Measurements from ENCODE around the gene C19orf25. TPM values are rescaled to one million over a fixed set of nuclear protein-coding genes. Genes with fewer than 3 reads are reported as not detected.

The C19orf25 gene
- total and polyA plus RNA-seq, 9 of the 15 experiments (the other 6 are each of a cell fraction or from before 2014, with no cell fraction given), result 0.79 to 96.0 (median 36.1) TPM

DNA sequence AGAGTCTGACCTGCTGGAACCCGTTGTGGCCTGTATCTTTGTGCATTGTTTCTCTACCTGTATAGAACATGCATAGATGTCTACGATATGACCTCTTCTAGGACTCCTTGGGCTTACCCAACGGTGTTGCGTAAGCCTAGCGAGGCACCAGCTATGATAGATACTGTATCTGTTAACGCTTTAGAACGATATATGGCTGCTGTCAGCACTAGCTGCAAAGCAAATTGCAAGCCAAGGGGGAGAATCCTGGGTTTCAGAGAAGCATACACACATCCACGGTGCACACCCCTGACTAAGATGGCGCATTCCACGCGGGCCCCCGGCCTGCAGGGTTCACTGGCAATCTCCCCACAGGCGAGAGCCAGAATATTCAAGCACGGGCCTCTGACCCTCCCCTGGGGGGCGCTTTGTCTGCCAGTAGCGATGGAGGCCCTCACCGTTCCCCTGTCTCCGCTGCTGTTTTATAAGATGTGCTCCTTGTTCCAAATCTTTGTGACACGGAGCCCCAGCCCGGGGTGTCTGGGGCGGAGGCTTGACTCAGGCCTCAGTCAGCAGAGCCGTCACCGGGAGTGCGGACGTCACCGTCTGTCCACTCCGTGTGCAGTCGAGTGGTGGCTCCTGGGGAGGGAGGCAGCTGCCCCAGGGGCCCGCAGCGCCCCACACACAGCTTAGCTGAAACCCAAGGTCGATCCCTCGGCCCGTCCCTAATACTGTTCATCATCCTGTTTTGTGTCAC lies 53.7 kb downstream of the C19orf25 start:
- peaks cover 10% of the 10 kb centered on the region; the same call in 1 of the 2 replicates for H4K20me1 ChIP-seq (replicated peaks; ENCODE audit: control insufficient read depth, insufficient read depth, low read length)
- WGBS (ENCODE audit: insufficient coverage, low coverage, missing lambda C conversion rate), result 93% methylated on average over 22 of the region's 33 CpGs
- H3K36me3 ChIP-seq (ENCODE audit: control insufficient read depth, insufficient read depth, low read length), result peaks cover 98% of the 10 kb centered on the region
- POLR2A ChIA-PET, result interaction anchor here (1.1 to 1.5 kb wide), 2 partner anchors 9 to 14 kb away, joined by 3 read pairs; no protein-coding TSS in a partner anchor
- ATAC-seq (no peak; the same call in 2 of the 3 replicates), FAIRE-seq (peak; percentile 6), DNase-seq (ENCODE audit: extremely low read depth in 1 of 4, low spot score in 3 of 4) (peak in 1 of 4 experiments; percentile 33)
- in situ Hi-C loops (cut with MboI), result no loop called here
- H3K9me1 ChIP-seq (ENCODE audit: control insufficient read depth, insufficient read depth, low read length), result peaks cover 4% of the 10 kb centered on the region
- no TSS peak for BruUV-seq (replicated peaks)
- no peak overlapping the region for H3K4me3 ChIP-seq
- H3K9me3 ChIP-seq (replicated peaks; ENCODE audit: control insufficient read depth, insufficient read depth, low read depth, low read length), result no peaks in the 10 kb centered on the region
- no peak overlapping the region; a peak in 1 of 4 replicates for H3K9ac ChIP-seq (ENCODE audit: insufficient read depth in 1 of 2, low read depth in 2 of 2, low read length in 2 of 2)
- no peak overlapping the region for H2AFZ ChIP-seq (ENCODE audit: low read depth, low read length)
- H3K27ac ChIP-seq (ENCODE audit: extremely low read depth, low read depth, low read length), result no peak overlapping the region
- peaks cover 62% of the 10 kb centered on the region for H3K79me2 ChIP-seq (ENCODE audit: control insufficient read depth, insufficient read depth, low read length)
- peaks cover 0 to 55% of the 10 kb centered on the region in 2 experiments; a peak in 2 of 5 replicates for H3K4me1 ChIP-seq (replicated peaks in 1 of 2; ENCODE audit: control insufficient read depth in 2 of 2, insufficient read depth in 2 of 2, low read length in 2 of 2)
- intact Hi-C loops (cut with micrococcal nuclease), result no loop called here
- no peaks in the 10 kb centered on the region for H3K27me3 ChIP-seq (ENCODE audit: control insufficient read depth in 2 of 2, insufficient read depth in 2 of 2, low read length in 2 of 2)
- CTCF ChIA-PET (ENCODE audit: low intra/inter-chr PET ratio), result no interaction called here
- no peak overlapping the region for H3K4me2 ChIP-seq (ENCODE audit: insufficient read depth, low read length)
- TF ChIP-seq POLR2G (IDR thresholded peaks at IDR 0.05; ENCODE audit: low read depth, low read length), result peak; percentile 63
- TF ChIP-seq, protein P1, sequence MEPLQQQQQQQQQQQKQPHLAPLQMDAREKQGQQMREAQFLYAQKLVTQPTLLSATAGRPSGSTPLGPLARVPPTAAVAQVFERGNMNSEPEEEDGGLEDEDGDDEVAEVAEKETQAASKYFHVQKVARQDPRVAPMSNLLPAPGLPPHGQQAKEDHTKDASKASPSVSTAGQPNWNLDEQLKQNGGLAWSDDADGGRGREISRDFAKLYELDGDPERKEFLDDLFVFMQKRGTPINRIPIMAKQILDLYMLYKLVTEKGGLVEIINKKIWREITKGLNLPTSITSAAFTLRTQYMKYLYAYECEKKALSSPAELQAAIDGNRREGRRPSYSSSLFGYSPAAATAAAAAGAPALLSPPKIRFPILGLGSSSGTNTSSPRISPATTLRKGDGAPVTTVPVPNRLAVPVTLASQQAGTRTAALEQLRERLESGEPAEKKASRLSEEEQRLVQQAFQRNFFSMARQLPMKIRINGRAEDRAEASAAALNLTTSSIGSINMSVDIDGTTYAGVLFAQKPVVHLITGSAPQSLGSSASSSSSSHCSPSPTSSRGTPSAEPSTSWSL (CRISPR knock-in tag; IDR thresholded peaks at IDR 0.05; ENCODE audit: borderline replicate concordance), result no peak
- no peak for TF ChIP-seq HMG20B (CRISPR knock-in tag; IDR thresholded peaks at IDR 0.05)
- TF ChIP-seq IRF1 (CRISPR knock-in tag; IDR thresholded peaks at IDR 0.05; ENCODE audit: borderline replicate concordance), result no peak
- TF ChIP-seq CEBPB (tag; IDR thresholded peaks at IDR 0.05), result peak; percentile 89
- TF ChIP-seq, protein P2, sequence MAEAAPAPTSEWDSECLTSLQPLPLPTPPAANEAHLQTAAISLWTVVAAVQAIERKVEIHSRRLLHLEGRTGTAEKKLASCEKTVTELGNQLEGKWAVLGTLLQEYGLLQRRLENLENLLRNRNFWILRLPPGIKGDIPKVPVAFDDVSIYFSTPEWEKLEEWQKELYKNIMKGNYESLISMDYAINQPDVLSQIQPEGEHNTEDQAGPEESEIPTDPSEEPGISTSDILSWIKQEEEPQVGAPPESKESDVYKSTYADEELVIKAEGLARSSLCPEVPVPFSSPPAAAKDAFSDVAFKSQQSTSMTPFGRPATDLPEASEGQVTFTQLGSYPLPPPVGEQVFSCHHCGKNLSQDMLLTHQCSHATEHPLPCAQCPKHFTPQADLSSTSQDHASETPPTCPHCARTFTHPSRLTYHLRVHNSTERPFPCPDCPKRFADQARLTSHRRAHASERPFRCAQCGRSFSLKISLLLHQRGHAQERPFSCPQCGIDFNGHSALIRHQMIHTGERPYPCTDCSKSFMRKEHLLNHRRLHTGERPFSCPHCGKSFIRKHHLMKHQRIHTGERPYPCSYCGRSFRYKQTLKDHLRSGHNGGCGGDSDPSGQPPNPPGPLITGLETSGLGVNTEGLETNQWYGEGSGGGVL (CRISPR knock-in tag; IDR thresholded peaks at IDR 0.05), result no peak
- TF ChIP-seq MEIS2 (IDR thresholded peaks at IDR 0.05; ENCODE audit: partially characterized antibody), result peak; percentile 27
- TF ChIP-seq, protein P3, sequence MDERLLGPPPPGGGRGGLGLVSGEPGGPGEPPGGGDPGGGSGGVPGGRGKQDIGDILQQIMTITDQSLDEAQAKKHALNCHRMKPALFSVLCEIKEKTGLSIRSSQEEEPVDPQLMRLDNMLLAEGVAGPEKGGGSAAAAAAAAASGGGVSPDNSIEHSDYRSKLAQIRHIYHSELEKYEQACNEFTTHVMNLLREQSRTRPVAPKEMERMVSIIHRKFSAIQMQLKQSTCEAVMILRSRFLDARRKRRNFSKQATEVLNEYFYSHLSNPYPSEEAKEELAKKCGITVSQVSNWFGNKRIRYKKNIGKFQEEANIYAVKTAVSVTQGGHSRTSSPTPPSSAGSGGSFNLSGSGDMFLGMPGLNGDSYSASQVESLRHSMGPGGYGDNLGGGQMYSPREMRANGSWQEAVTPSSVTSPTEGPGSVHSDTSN (CRISPR knock-in tag; IDR thresholded peaks at IDR 0.05; ENCODE audit: low read depth), result no peak
- TF ChIP-seq, protein P3 (tag; conservative IDR thresholded peaks at IDR 0.05; ENCODE audit: low read depth), result peak; percentile 78

Measured in K562 (cell line).